GM19467 (cell line): ENCODE measurements around the gene GALNT18.

Experiments used
- ATAC-seq: cut with Tn5 transposase; IDR thresholded peaks from one replicate; pipeline ENCODE4 v1.9.1; 2021; ENCODE audit warnings: mild to moderate bottlenecking, moderate library complexity; ENCODE audit not compliant: unreplicated experiment

GALNT18 gene

GRCh38 chr11:11502263-11502861 lies 119.4 kb downstream of the GALNT18 start:
- no peak for ATAC-seq

- ATAC-seq, result no peak
These were observed 120.1 kb downstream of the GALNT18 start for GRCh38 chr11:11501546-11502262.

- ATAC-seq, result no peak
These were observed 120.9 kb downstream of the GALNT18 start for GRCh38 chr11:11500744-11501487.

- no peak for ATAC-seq
These were observed 122.5 kb downstream of the GALNT18 start for GRCh38 chr11:11499300-11499699.

GRCh38 chr11:11498195-11498594 lies 123.6 kb downstream of the GALNT18 start:
- no peak for ATAC-seq

GRCh38 chr11:11496879-11497278 lies 124.9 kb downstream of the GALNT18 start:
- ATAC-seq, result no peak

- ATAC-seq, result no peak
These were observed 127.5 kb downstream of the GALNT18 start for GRCh38 chr11:11494348-11494747.

GRCh38 chr11:11493698-11494097 lies 128.1 kb downstream of the GALNT18 start:
- no peak for ATAC-seq

- ATAC-seq, result no peak
These were observed 130.2 kb downstream of the GALNT18 start for GRCh38 chr11:11491589-11491988.

GRCh38 chr11:11491014-11491413 lies 130.8 kb downstream of the GALNT18 start:
- no peak for ATAC-seq

GRCh38 chr11:11486423-11486822 lies 135.4 kb downstream of the GALNT18 start:
- no peak for ATAC-seq

GRCh38 chr11:11486002-11486401 lies 135.8 kb downstream of the GALNT18 start:
- ATAC-seq, result no peak

- no peak for ATAC-seq
These were observed 138.2 kb downstream of the GALNT18 start for GRCh38 chr11:11483627-11484026.

GRCh38 chr11:11482730-11483129 lies 139.1 kb downstream of the GALNT18 start:
- no peak for ATAC-seq

GRCh38 chr11:11481371-11481770 lies 140.4 kb downstream of the GALNT18 start:
- no peak for ATAC-seq

- no peak for ATAC-seq
These were observed 140.8 kb downstream of the GALNT18 start for GRCh38 chr11:11480971-11481370.

GRCh38 chr11:11478687-11479086 lies 143.1 kb downstream of the GALNT18 start:
- no peak for ATAC-seq

GRCh38 chr11:11477695-11478420 lies 143.9 kb downstream of the GALNT18 start:
- ATAC-seq, result no peak

GRCh38 chr11:11476971-11477645 lies 144.7 kb downstream of the GALNT18 start:
- no peak for ATAC-seq

- ATAC-seq, result no peak
These were observed 145.3 kb downstream of the GALNT18 start for GRCh38 chr11:11476499-11476898.

- ATAC-seq, result no peak
These were observed 149.7 kb downstream of the GALNT18 start for GRCh38 chr11:11472106-11472505.
